T-helper 17 cell (primary cell): ENCODE measurements around the gene MXRA5. TPM values are rescaled to one million over a fixed set of nuclear protein-coding genes. Genes with fewer than 3 reads are reported as not detected.
"Not testable (repeated sequence)": the region's sequence is repeated elsewhere in the genome, so short reads cannot be mapped to it uniquely, and the experiment has no call there.

Source experiments
- ATAC-seq: fragments of 150-1000 bp; cut with Tn5 transposase; 2 replicates; pipeline ENCODE4 v1.10.0; 2021; ENCODE audit warnings: mild to moderate bottlenecking, moderate library complexity
- DNase-seq, 3 donors: peaks; one replicate each; pipeline versions ENCODE4 v3.0.0 to v3.0.0-alpha.2; 2020 to 2021
- H3K9me3 ChIP-seq: one replicate; pipeline ENCODE4 v1.7.0; 2013; ENCODE audit warnings: low read length, mild to moderate bottlenecking; ENCODE audit not compliant: control insufficient read depth, poor library complexity, severe bottlenecking
- H3K27ac Mint-ChIP-seq: one replicate; pipeline ENCODE4 v1.8.0; 2022; ENCODE audit warnings: mild to moderate bottlenecking, moderate library complexity, mixed read lengths
- H3K27me3 Mint-ChIP-seq: one replicate; pipeline ENCODE4 v1.8.0; 2022; ENCODE audit warnings: mixed read lengths
- H3K36me3 Mint-ChIP-seq: one replicate; pipeline ENCODE4 v1.8.0; 2022; ENCODE audit warnings: low read depth, mixed read lengths
- H3K4me1 Mint-ChIP-seq: one replicate; pipeline ENCODE4 v1.8.0; 2022; ENCODE audit warnings: mild to moderate bottlenecking, mixed read lengths
- H3K4me3 Mint-ChIP-seq: one replicate; pipeline ENCODE4 v1.8.0; 2022; ENCODE audit warnings: mild to moderate bottlenecking, moderate library complexity, mixed read lengths
- total RNA-seq, 4 donors: library from RNA in 2 of 4; stranded (reverse) in 2 of 4; gene quantifications; one replicate each; pipeline ENCODE4 v1.2.3 and lab custom pipeline; 2022 to 2026

MXRA5 gene
- total RNA-seq, 2 donors from 2014 or later, result not detected

DNA sequence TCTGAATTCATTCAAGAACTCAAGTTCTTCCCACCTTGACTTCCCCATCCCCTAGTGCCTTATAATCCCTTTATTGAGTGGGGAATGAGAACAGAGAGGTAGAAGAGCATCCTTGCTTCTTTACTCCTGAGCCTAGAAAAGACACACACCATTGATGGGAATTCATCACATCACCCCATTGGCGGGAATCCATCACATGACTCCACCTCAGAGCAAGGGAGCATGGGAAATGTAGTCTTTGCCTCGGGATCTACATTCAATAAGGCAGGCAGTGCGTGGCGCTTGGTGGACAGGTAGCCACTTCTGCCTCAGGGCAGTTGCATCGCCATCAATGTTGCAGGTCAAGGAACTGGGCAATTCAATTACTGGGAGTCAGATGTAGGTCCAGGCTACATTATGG, 50.7 kb downstream of the MXRA5 start:
- H3K4me3 Mint-ChIP-seq, result no peak overlapping the region
- no peak overlapping the region for H3K27ac Mint-ChIP-seq
- DNase-seq (no peak), ATAC-seq (no peak)
- no peaks in the 10 kb centered on the region for H3K27me3 Mint-ChIP-seq
- no peaks in the 10 kb centered on the region for H3K9me3 ChIP-seq
- no peaks in the 10 kb centered on the region for H3K4me1 Mint-ChIP-seq
- H3K36me3 Mint-ChIP-seq, result no peaks in the 10 kb centered on the region

DNA sequence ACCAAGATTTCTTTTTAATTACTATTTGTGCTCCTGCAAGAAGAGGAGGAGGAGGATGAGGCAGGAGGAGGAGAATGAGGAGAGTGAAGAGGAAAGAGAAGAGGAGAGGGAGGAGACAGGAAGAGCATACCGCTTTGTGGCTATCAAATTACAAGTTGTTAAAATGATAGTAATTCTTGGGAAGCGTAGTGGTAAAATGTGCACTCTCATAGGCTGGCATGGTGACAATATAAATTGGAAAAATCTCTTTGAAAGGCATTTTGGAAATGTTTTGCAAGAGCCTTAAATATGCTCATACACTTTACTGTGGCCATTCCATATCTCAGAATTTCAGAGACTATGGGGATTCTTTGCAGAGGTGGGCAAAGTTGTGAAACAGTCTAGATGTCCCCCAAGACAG, 53.2 kb downstream of the MXRA5 start:
- no peaks in the 10 kb centered on the region for H3K36me3 Mint-ChIP-seq
- H3K4me1 Mint-ChIP-seq, result no peaks in the 10 kb centered on the region
- H3K27ac Mint-ChIP-seq, result no peak overlapping the region
- no peaks in the 10 kb centered on the region for H3K27me3 Mint-ChIP-seq
- H3K4me3 Mint-ChIP-seq, result no peak overlapping the region
- no peaks in the 10 kb centered on the region for H3K9me3 ChIP-seq
- ATAC-seq, result no peak
- DNase-seq, result no peak

DNA sequence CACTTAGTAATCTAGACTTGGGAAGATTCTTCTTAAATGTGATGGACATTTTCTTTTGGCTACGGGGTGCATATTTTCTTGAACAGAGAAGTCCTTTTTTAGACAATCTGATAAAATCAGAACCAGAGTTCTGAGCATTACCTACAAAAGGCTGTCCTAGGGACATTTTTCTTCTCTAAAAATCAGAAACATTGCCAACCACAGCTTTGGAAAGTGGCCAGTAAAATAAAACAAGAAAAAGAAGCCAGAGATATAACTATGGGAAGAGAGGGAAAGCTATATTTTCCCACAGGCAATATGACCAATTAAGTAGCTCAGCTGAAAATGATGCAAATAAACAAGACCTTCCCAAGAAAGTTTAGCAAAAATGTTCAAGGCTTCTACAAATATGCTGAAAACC, 55.9 kb downstream of the MXRA5 start:
- Mint-ChIP-seq H3K4me1 (no peaks in the 10 kb centered on the region), H3K27ac (no peak overlapping the region), H3K4me3 (no peak overlapping the region), H3K27me3 (no peaks in the 10 kb centered on the region), H3K36me3 (no peaks in the 10 kb centered on the region)
- no peaks in the 10 kb centered on the region for H3K9me3 ChIP-seq
- DNase-seq (no peak), ATAC-seq (no peak)

DNA sequence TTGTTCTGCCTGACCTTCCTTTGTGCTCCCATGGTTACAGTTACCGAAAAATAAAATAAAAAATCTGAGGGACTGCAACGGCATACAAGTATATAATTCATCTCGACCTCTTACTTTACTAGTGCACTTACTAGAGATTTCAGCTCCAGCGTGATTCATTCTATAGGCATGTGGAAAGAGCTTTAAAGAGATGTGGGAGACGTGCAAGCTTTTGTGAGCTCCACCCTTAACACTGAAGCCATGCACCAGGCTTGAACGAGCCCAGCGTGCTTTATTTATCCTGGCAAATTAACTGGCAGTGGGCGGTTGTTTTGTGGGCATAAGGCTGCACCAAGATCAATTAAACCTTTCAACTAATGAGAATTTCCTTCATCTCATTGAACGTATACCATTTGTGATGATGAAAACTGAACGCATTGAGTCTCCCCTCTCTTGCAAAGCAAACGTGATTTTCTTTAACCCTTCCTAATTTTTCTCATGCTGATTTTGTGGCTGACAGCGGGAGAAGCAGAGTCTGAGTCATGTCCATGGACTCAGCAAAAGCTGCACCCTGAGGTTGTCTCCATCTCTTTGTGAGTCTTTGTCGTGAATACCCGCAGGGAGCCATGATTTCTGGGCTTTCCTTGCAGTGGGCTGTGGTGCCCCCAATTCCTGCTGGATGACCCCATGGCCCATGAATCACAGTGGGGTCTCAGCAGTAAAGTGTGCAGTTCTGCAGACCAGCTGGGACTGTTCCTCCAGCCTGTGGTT, 60.1 kb downstream of the MXRA5 start:
- H3K27ac Mint-ChIP-seq, result no peak overlapping the region
- H3K4me1 Mint-ChIP-seq, result no peaks in the 10 kb centered on the region
- no peaks in the 10 kb centered on the region for H3K36me3 Mint-ChIP-seq
- H3K27me3 Mint-ChIP-seq, result no peaks in the 10 kb centered on the region
- no peak for DNase-seq
- no peaks in the 10 kb centered on the region for H3K9me3 ChIP-seq
- no peak for ATAC-seq
- no peak overlapping the region for H3K4me3 Mint-ChIP-seq

DNA sequence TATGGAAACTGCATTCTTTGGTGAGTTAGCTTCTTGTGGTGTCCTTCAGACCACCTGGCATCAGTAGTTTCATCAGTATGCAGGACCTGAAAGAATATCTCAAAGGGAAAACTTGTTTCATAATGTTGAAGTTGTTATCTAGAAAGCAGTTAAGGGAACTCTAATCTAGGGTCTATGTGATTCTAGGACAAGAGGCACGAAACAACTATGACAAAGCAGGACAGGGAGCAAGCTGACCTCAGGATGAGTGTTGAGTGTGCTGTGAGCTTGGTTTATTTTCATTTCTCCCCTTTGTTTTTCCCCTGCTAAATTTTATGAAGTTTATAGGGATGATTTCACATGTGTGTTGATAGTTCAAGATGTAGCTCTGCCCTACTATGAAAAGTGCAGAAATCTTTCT, 65.7 kb downstream of the MXRA5 start:
- H3K9me3 ChIP-seq, result no peaks in the 10 kb centered on the region
- Mint-ChIP-seq H3K27ac (no peak overlapping the region), H3K36me3 (no peaks in the 10 kb centered on the region), H3K4me1 (no peaks in the 10 kb centered on the region), H3K4me3 (no peak overlapping the region), H3K27me3 (no peaks in the 10 kb centered on the region)
- no peak for DNase-seq
- ATAC-seq, result no peak

DNA sequence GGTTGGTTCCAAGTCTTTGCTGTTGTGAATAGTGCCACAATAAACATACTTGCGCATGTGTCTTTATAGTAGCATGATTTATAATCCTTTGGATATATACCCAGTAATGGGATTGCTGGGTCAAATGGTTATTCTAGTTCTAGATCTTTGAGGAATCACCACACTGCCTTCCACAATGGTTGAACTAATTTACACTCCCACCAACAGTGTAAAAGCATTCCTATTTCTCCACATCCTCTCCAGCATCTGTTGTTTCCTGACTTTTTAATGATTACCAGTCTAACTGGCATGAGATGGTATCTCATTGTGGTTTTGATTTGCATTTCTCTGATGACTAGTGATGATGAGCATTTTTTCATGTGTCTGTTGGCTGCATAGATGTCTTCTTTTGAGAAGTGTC, 72.8 kb downstream of the MXRA5 start:
- not testable (repeated sequence) for H3K4me3 Mint-ChIP-seq, H3K36me3 Mint-ChIP-seq, H3K9me3 ChIP-seq, H3K27ac Mint-ChIP-seq, H3K4me1 Mint-ChIP-seq, ATAC-seq, H3K27me3 Mint-ChIP-seq, DNase-seq

DNA sequence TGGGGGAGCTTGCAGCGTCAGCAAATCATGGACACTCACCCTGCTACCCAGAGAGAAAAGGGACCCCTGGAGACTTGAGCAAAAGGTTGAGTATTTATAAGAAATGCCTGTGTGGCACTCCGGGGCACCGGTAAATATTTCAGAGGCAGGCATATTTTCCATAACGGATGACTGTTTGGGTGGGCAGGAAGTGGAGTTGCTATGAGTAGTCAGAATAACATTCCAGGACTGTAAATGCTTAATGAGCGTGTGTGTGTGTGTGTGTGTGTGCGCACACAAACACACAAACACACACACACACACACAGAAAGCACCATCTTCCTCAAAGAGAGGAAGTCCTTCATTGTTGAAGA, 74.6 kb downstream of the MXRA5 start:
- Mint-ChIP-seq H3K4me1 (no peaks in the 10 kb centered on the region), H3K4me3 (no peak overlapping the region), H3K27ac (no peak overlapping the region), H3K27me3 (no peaks in the 10 kb centered on the region), H3K36me3 (peaks cover 3% of the 10 kb centered on the region)
- ATAC-seq (no peak), DNase-seq (no peak)
- H3K9me3 ChIP-seq, result no peaks in the 10 kb centered on the region

DNA sequence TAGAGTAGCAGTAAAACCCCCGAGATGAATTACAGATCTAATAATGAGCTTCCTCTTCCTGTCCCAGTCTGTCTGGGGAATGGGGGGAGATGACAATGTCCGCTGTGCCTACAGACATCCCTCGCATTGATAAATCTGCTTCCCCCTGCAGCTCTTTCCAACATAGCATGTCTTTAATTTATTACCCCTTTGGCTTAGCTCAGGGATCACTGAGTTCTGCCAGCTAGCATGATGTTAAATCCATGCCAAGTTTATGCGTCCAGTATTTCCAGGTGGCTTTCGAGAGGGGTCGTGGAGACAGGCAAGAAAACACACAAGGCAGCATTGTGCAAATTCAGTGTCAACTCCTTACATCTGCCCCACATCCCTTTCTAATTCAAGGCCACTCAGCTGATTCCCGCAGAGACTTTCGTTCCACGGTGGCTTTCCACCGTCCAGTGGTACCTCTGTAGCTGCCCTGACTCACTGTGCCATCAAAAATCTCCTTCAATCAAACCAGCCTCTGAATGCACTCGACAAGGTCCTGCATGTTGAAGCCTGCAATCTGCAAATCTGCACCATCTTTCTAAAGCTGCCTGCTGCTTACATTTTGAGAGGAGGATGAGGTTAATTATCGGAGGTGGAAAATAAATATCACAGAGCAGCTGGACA, 75.1 kb downstream of the MXRA5 start:
- ATAC-seq, result no peak

DNA sequence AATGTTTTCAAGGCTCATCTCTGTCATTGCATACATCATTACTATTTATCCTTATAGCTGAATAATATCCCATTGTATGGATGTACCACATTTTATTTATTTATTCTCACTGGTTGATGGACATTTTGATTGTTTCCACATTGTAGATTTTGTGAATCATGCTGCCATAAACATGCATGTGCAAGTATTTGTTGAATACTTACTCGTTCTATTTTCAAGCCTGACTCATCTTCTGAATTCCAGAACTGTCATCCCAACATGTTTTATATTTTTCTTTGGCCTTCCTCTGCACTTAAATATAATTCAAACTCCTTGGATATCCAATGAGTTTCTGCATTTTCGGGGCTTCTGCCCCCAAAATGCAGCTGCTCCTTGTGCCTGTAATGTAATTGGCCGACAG, 77.6 kb downstream of the MXRA5 start:
- no peaks in the 10 kb centered on the region for H3K9me3 ChIP-seq
- no peak for DNase-seq
- Mint-ChIP-seq H3K4me3 (no peak overlapping the region), H3K36me3 (no peaks in the 10 kb centered on the region), H3K27ac (no peak overlapping the region), H3K4me1 (no peaks in the 10 kb centered on the region), H3K27me3 (no peaks in the 10 kb centered on the region)
- ATAC-seq, result no peak

More for the DNA sequence above, 75.1 kb downstream of the MXRA5 start:
- Mint-ChIP-seq H3K27ac (no peak overlapping the region), H3K4me3 (no peak overlapping the region), H3K4me1 (no peaks in the 10 kb centered on the region), H3K36me3 (peaks cover 3% of the 10 kb centered on the region), H3K27me3 (no peaks in the 10 kb centered on the region)
- H3K9me3 ChIP-seq, result no peaks in the 10 kb centered on the region
- no peak for DNase-seq

DNA sequence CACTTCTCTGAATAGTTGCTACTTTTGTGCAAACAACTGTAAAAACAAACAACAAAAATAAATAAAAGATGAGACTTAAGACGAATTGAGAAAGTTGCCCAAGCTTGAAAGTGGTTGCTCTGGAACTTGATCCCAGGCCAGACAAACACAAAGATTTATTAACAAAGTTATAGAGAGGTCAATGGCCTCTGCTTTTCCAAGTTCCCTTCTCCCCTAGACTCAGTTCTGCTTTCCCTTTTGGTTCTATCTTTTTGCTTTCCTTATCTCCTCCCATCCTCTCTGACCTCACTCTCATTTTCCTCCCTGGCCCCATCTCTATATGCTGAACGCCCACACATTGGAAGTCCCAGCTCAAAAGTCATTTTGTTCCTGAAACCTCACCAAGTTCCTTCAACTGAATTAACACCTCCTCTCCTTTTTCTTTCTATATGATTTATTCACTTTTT, 82.7 kb downstream of the MXRA5 start:
- no peak overlapping the region for H3K27ac Mint-ChIP-seq
- no peak for ATAC-seq
- H3K4me3 Mint-ChIP-seq, result no peak overlapping the region
- no peaks in the 10 kb centered on the region for H3K36me3 Mint-ChIP-seq
- no peaks in the 10 kb centered on the region for H3K4me1 Mint-ChIP-seq
- no peaks in the 10 kb centered on the region for H3K9me3 ChIP-seq
- DNase-seq, result no peak
- no peaks in the 10 kb centered on the region for H3K27me3 Mint-ChIP-seq

DNA sequence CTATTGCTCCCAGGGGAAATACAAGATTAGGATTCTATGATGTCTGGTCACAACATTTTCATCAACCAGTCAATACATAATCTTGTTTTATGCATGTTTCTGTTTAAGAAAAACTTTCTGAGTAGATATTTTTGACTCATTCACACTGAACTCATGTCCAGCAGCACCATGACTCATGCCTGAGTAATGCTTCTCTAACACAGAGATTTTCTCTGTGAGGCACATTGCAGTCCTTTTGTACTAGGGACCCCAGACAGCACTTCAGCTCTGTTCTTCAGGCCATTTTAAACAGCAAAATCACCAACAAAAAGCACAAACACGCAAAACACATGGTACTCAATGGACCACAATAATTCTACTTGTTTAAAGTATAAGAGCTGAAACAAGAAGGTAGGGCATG, 83.6 kb downstream of the MXRA5 start:
- H3K4me3 Mint-ChIP-seq, result no peak overlapping the region
- no peaks in the 10 kb centered on the region for H3K4me1 Mint-ChIP-seq
- ATAC-seq, result no peak
- H3K9me3 ChIP-seq, result no peaks in the 10 kb centered on the region
- DNase-seq, result no peak
- no peak overlapping the region for H3K27ac Mint-ChIP-seq
- H3K27me3 Mint-ChIP-seq, result no peaks in the 10 kb centered on the region
- H3K36me3 Mint-ChIP-seq, result no peaks in the 10 kb centered on the region
